ENCODE data around the gene PUS7. TPM values are rescaled to one million over a fixed set of nuclear protein-coding genes. Genes with fewer than 3 reads are reported as not detected.

Gene PUS7
- total and polyA plus RNA-seq, 2 of the 4 experiments (the other 2 are of a cell fraction), result 11.7 to 17.0 TPM

DNA sequence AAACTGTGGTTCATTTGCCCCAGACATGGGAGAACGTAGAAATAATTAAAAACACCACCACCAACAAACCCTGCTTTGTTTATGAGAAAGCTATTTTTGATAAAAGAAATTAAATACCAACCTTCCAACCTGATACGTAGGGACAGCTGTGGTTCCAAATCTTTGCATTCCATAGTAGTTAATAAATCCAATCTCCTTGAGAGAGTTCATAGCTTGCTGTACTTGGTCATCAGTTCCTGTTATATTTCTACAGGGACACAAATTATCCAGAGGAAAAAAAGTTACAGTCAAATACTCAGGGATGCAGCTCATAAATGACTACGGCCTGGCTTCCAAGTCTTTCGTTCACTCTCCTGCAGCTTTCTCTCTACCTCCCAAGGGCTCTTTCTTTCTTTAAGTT is 41.1 kb downstream of the PUS7 start:
- H2AK5ac ChIP-seq (ENCODE audit: low read depth, low read length), result no peak overlapping the region
- no peaks in the 10 kb centered on the region; the same call in 1 of the 2 replicates for H3K36me3 ChIP-seq (ENCODE audit: control insufficient read depth, insufficient read depth, low read length)
- H3K9ac ChIP-seq (ENCODE audit: low read depth, low read length), result no peak overlapping the region
- no peaks in the 10 kb centered on the region for H4K20me1 ChIP-seq (ENCODE audit: insufficient read depth, low read length)
- H2AK9ac ChIP-seq (replicated peaks; ENCODE audit: low read depth, low read length, poor library complexity), result no peak overlapping the region
- H2BK15ac ChIP-seq (ENCODE audit: low read depth, low read length), result no peak overlapping the region
- BruUV-seq (replicated peaks), result no TSS peak
- dilution Hi-C loops (cut with HindIII; ENCODE audit: low sequenced_read_pairs, unreplicated experiment) (no loop called here), intact Hi-C loops (cut with micrococcal nuclease) (no loop called here), in situ Hi-C loops (cut with MboI; ENCODE audit: low sequenced_read_pairs) (no loop called here)
- no peak overlapping the region for H3K4ac ChIP-seq (ENCODE audit: low read depth, low read length)
- DNase-seq (peak; percentile 84), ATAC-seq (ENCODE audit: low read depth) (peak; percentile 75)
- CTCF ChIA-PET, result interaction anchor here (1.2 kb wide), 1 partner anchor 82 kb away, joined by 4 read pairs; no protein-coding TSS in a partner anchor
- H3K4me1 ChIP-seq (ENCODE audit: control insufficient read depth, insufficient read depth, low read length), result peaks cover 4% of the 10 kb centered on the region; the same call in 1 of the 2 replicates
- H3K27me3 ChIP-seq (ENCODE audit: control insufficient read depth, insufficient read depth, low read length), result no peaks in the 10 kb centered on the region
- no peak overlapping the region for H4K5ac ChIP-seq (ENCODE audit: low read depth, low read length)
- no peak overlapping the region for H4K8ac ChIP-seq (ENCODE audit: low read depth in 2 of 2, low read length in 2 of 2)
- H3K4me3 ChIP-seq (ENCODE audit: insufficient read depth, low read depth, low read length), result no peak overlapping the region
- no peak overlapping the region for H4K91ac ChIP-seq (ENCODE audit: insufficient read depth, low read depth, low read length)
- H3K14ac ChIP-seq (replicated peaks; ENCODE audit: low read depth, low read length), result no peak overlapping the region
- TF ChIP-seq RCOR1 (IDR thresholded peaks at IDR 0.05; ENCODE audit: insufficient replicate concordance, low read length) (no peak), MAFK (IDR thresholded peaks at IDR 0.05; ENCODE audit: low read depth, low read length) (no peak), CEBPB (IDR thresholded peaks at IDR 0.05; ENCODE audit: low read depth, low read length) (no peak), RFX5 (IDR thresholded peaks at IDR 0.05; ENCODE audit: low read depth, low read length) (no peak), SMC3 (IDR thresholded peaks at IDR 0.05; ENCODE audit: low read depth, low read length) (no peak), BHLHE40 (IDR thresholded peaks at IDR 0.05; ENCODE audit: low read depth, low read length) (no peak), MAZ (IDR thresholded peaks at IDR 0.05; ENCODE audit: borderline replicate concordance, low read depth, low read length) (no peak)
- TF ChIP-seq, protein P1, sequence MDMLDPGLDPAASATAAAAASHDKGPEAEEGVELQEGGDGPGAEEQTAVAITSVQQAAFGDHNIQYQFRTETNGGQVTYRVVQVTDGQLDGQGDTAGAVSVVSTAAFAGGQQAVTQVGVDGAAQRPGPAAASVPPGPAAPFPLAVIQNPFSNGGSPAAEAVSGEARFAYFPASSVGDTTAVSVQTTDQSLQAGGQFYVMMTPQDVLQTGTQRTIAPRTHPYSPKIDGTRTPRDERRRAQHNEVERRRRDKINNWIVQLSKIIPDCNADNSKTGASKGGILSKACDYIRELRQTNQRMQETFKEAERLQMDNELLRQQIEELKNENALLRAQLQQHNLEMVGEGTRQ (IDR thresholded peaks at IDR 0.05; ENCODE audit: low read depth, low read length), result no peak
- H3K56ac ChIP-seq (ENCODE audit: extremely low read depth, insufficient read depth, low read length), result no peak overlapping the region
- no peaks in the 10 kb centered on the region for H3K9me3 ChIP-seq (ENCODE audit: control insufficient read depth, insufficient read depth, low read length)
- H2AFZ ChIP-seq (replicated peaks; ENCODE audit: low read length, poor library complexity), result no peak overlapping the region
- H2BK120ac ChIP-seq (ENCODE audit: low read depth, low read length), result no peak overlapping the region
- POLR2A ChIA-PET (ENCODE audit: unreplicated experiment), result no interaction called here
- peak overlapping the region; percentile 16; the same call in 1 of the 2 replicates for H3K4me2 ChIP-seq (ENCODE audit: low read depth, low read length)
- H3K79me1 ChIP-seq (ENCODE audit: low read depth in 1 of 2, low read length in 2 of 2), result peaks cover 9 to 17% of the 10 kb centered on the region in 2 experiments; a peak in 2 of 4 replicates
- H3K18ac ChIP-seq (ENCODE audit: low read depth, low read length), result peak overlapping the region; percentile 48; the same call in 1 of the 2 replicates
- H3K9me1 ChIP-seq (ENCODE audit: insufficient read depth, low read length), result peaks cover 6% of the 10 kb centered on the region; the same call in 1 of the 2 replicates
- no CpG with 5 or more reads among the region's 4 CpGs for whole genome bisulfite sequencing, 2 experiments (ENCODE audit: extremely low coverage in 2 of 2, insufficient read length in 1 of 2)
- no peak overlapping the region for H3K27ac ChIP-seq (ENCODE audit: insufficient read depth, low read length)
- no peak overlapping the region for H2BK20ac ChIP-seq (ENCODE audit: low read depth, low read length)
- H3K23ac ChIP-seq (ENCODE audit: low read depth, low read length), result no peak overlapping the region
- no peak overlapping the region for H2BK5ac ChIP-seq (ENCODE audit: low read depth, low read length, poor library complexity, severe bottlenecking)
